ENCODE data around the gene SGCA.

DNA sequence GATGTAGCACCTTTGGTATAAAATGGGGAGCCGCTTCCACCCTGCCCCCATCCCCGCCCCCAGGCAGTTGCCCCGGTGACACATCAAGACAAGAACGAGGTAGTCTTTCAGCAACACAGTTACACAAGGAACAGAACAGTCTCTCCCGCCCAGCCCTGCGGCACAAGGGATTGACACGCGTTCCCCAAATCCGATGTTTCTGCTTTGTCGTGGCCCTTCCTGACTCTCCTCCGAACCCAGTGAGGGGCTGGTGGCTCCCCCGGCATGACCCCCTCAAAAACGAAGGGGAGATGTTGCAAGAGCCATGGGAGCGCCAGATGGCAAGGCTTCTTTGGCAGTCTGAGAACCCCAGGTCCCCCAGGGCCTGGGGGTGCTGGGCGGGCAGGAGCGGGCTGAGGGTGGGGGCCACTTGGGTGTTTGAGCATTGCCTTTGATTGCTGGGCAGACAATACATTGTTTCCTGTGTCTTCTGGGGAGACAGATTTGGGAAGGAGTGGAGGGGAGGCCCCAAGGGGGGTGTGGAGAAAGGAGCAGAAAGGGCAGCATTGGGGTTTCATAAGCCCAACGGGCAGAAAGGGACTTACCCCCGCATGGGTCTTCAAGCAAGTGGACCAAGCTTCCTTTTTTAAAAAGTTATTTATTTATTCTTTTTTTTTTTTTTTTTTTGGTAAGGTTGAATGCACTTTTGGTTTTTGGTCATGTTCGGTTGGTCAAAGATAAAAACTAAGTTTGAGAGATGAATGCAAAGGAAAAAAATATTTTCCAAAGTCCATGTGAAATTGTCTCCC lies 19.0 kb downstream of the SGCA start:
- no peak for TF ChIP-seq POLR2A (IDR thresholded peaks at IDR 0.05)
- TF ChIP-seq, protein P1, sequence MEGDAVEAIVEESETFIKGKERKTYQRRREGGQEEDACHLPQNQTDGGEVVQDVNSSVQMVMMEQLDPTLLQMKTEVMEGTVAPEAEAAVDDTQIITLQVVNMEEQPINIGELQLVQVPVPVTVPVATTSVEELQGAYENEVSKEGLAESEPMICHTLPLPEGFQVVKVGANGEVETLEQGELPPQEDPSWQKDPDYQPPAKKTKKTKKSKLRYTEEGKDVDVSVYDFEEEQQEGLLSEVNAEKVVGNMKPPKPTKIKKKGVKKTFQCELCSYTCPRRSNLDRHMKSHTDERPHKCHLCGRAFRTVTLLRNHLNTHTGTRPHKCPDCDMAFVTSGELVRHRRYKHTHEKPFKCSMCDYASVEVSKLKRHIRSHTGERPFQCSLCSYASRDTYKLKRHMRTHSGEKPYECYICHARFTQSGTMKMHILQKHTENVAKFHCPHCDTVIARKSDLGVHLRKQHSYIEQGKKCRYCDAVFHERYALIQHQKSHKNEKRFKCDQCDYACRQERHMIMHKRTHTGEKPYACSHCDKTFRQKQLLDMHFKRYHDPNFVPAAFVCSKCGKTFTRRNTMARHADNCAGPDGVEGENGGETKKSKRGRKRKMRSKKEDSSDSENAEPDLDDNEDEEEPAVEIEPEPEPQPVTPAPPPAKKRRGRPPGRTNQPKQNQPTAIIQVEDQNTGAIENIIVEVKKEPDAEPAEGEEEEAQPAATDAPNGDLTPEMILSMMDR (IDR thresholded peaks at IDR 0.05), result no peak
